Progenitor cell of endocrine pancreas (in vitro differentiated cells): ENCODE data around the gene WARS2. TPM values are rescaled to one million over a fixed set of nuclear protein-coding genes. Genes with fewer than 3 reads are reported as not detected.

Experiments
- DNase-seq: peaks from one replicate; pipeline ENCODE4 v3.0.0; 2021; ENCODE audit warnings: low spot score; ENCODE audit not compliant: unreplicated experiment
- H3K27ac Mint-ChIP-seq: 2 replicates; pipeline ENCODE4 v1.8.0; 2021; ENCODE audit warnings: mild to moderate bottlenecking, moderate library complexity, mixed read lengths
- H3K27me3 Mint-ChIP-seq: 2 replicates; pipeline ENCODE4 v1.8.0; 2021; ENCODE audit warnings: mixed read lengths
- H3K36me3 Mint-ChIP-seq: 2 replicates; pipeline ENCODE4 v1.8.0; 2022; ENCODE audit warnings: mixed read lengths; ENCODE audit not compliant: insufficient read depth
- H3K4me1 Mint-ChIP-seq: 2 replicates; pipeline ENCODE4 v1.8.0; 2021; ENCODE audit warnings: low read depth, mixed read lengths
- H3K4me3 Mint-ChIP-seq: 2 replicates; pipeline ENCODE4 v1.8.0; 2021; ENCODE audit warnings: low read depth, mild to moderate bottlenecking, moderate library complexity, mixed read lengths
- H3K9me3 Mint-ChIP-seq: 2 replicates; pipeline ENCODE4 v1.8.0; 2021; ENCODE audit warnings: low read depth, mixed read lengths
- CTCF ChIP-seq: fragments of 200-600 bp; sonication (generic); IDR thresholded peaks from one replicate; pipeline ENCODE4 v1.5.0; 2021; ENCODE audit warnings: antibody characterized with exemption, mild to moderate bottlenecking; ENCODE audit not compliant: unreplicated experiment
- long read RNA-seq: library from polyadenylated mRNA; unstranded; transcript quantifications from one replicate; pipeline ENCODE4 v2.0.0, GENCODE V29; 2020
- total RNA-seq: library from RNA; stranded (reverse); gene quantifications from 2 replicates; pipeline ENCODE4 v1.2.1, GENCODE V29; 2021

WARS2 gene
- total RNA-seq = 14.5 and 14.8 TPM in 2 replicates
- long read RNA-seq, transcript WARS2-201 (6 exons, 2,800 nt) = major isoform, 20 of 56 reads
- long read RNA-seq, transcript WARS2-203 (5 exons, 621 nt) = minor isoform, 5 of 56 reads
- long read RNA-seq, partial matches to known transcripts = 7 of 56 reads
- long read RNA-seq, other reads (novel, unspliced or antisense) = 22 of 56 reads

- no peak within 1 kb of the TSS for H3K4me3 Mint-ChIP-seq
- peaks cover 3% of the 10 kb centered on the region for H3K36me3 Mint-ChIP-seq
- H3K27ac Mint-ChIP-seq = no peak within 1 kb of the TSS
- no peak for TF ChIP-seq CTCF
- no peaks in the 10 kb centered on the region for H3K9me3 Mint-ChIP-seq
- H3K4me1 Mint-ChIP-seq = peaks cover 12% of the 10 kb centered on the region
- peak; percentile 91 for DNase-seq
- H3K27me3 Mint-ChIP-seq = no peaks in the 10 kb centered on the region
Observed at GRCh38 chr1:119140177-119141019, at the start of gene WARS2. Gene WARS2, minus strand, starts transcription at chr1:119140653. Its CDS starts 9 bp downstream, at chr1:119140644.

- H3K27me3 Mint-ChIP-seq = no peaks in the 10 kb centered on the region
- TF ChIP-seq CTCF = no peak
- DNase-seq = no peak
- no peak overlapping the region for H3K4me3 Mint-ChIP-seq
- peaks cover 16% of the 10 kb centered on the region for H3K36me3 Mint-ChIP-seq
- H3K27ac Mint-ChIP-seq = peak overlapping the region; percentile 7
- H3K9me3 Mint-ChIP-seq = peaks cover 7% of the 10 kb centered on the region
- H3K4me1 Mint-ChIP-seq = no peaks in the 10 kb centered on the region
Observed at GRCh38 chr1:119188926-119189325, 48.5 kb upstream of the WARS2 start.

- no peak overlapping the region for H3K27ac Mint-ChIP-seq
- no peaks in the 10 kb centered on the region for H3K27me3 Mint-ChIP-seq
- H3K9me3 Mint-ChIP-seq = peaks cover 7% of the 10 kb centered on the region
- peaks cover 16% of the 10 kb centered on the region for H3K36me3 Mint-ChIP-seq
- no peak for TF ChIP-seq CTCF
- DNase-seq = no peak
- H3K4me1 Mint-ChIP-seq = no peaks in the 10 kb centered on the region
- H3K4me3 Mint-ChIP-seq = no peak overlapping the region
Observed at GRCh38 chr1:119187416-119187815, 47.0 kb upstream of the WARS2 start.

GRCh38 chr1:119186471-119186870, 46.0 kb upstream of the WARS2 start:
- H3K27me3 Mint-ChIP-seq = no peaks in the 10 kb centered on the region
- H3K27ac Mint-ChIP-seq = no peak overlapping the region
- peaks cover 20% of the 10 kb centered on the region for H3K36me3 Mint-ChIP-seq
- no peak overlapping the region for H3K4me3 Mint-ChIP-seq
- H3K4me1 Mint-ChIP-seq = peaks cover 5% of the 10 kb centered on the region
- TF ChIP-seq CTCF = no peak
- H3K9me3 Mint-ChIP-seq = peaks cover 7% of the 10 kb centered on the region
- DNase-seq = no peak

- DNase-seq = no peak
- no peak overlapping the region for H3K27ac Mint-ChIP-seq
- peaks cover 22% of the 10 kb centered on the region for H3K36me3 Mint-ChIP-seq
- no peak for TF ChIP-seq CTCF
- no peak overlapping the region for H3K4me3 Mint-ChIP-seq
- peaks cover 7% of the 10 kb centered on the region for H3K9me3 Mint-ChIP-seq
- no peaks in the 10 kb centered on the region for H3K27me3 Mint-ChIP-seq
- H3K4me1 Mint-ChIP-seq = peaks cover 12% of the 10 kb centered on the region
Observed at GRCh38 chr1:119184972-119185371, 44.5 kb upstream of the WARS2 start.
